Epithelial cell of esophagus (primary cell): ENCODE measurements around the gene SHANK2.

ENCODE experiments used
- DNase-seq: peaks from one replicate; pipeline ENCODE4 v3.0.0; 2010; ENCODE audit warnings: low read depth
- H3K4me3 ChIP-seq: 2 replicates; pipeline ENCODE4 v1.5.1; 2011; ENCODE audit warnings: mild to moderate bottlenecking, low read length, control low read depth
- TF ChIP-seq, protein P1 (sequence below): IDR thresholded peaks from 2 replicates; pipeline ENCODE4 v1.5.1; 2011; ENCODE audit warnings: low read depth, mild to moderate bottlenecking, low read length, control low read depth, inconsistent platforms; ENCODE audit not compliant: insufficient read depth; ENCODE audit errors: missing control alignments

SHANK2 gene

DNA sequence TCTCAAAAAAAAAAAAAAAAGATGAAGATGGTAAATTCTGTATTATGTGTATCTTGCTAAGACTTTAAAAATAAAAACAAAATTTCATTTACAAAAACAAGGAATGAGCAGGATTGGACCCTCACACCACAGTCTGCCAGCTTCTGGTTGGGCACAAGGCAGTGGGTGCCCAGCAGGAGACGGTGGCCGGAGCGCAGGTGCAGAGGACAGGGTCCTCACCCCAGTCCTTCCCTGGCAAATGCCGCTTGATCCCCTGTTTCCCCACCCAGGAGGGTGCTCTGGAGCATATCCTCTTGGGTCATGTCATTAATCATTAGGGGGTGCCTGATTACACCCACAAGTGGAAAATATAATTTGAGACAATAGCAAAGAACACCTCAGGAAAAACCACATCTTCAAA lies 31.2 kb downstream of the SHANK2 start:
- TF ChIP-seq, protein P1, sequence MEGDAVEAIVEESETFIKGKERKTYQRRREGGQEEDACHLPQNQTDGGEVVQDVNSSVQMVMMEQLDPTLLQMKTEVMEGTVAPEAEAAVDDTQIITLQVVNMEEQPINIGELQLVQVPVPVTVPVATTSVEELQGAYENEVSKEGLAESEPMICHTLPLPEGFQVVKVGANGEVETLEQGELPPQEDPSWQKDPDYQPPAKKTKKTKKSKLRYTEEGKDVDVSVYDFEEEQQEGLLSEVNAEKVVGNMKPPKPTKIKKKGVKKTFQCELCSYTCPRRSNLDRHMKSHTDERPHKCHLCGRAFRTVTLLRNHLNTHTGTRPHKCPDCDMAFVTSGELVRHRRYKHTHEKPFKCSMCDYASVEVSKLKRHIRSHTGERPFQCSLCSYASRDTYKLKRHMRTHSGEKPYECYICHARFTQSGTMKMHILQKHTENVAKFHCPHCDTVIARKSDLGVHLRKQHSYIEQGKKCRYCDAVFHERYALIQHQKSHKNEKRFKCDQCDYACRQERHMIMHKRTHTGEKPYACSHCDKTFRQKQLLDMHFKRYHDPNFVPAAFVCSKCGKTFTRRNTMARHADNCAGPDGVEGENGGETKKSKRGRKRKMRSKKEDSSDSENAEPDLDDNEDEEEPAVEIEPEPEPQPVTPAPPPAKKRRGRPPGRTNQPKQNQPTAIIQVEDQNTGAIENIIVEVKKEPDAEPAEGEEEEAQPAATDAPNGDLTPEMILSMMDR: no peak
- no peak overlapping the region for H3K4me3 ChIP-seq
- no peak for DNase-seq

GRCh38 chr11:71218789-71219499 lies 33.4 kb downstream of the SHANK2 start:
- DNase-seq: no peak

GRCh38 chr11:71215425-71215965 lies 36.9 kb downstream of the SHANK2 start:
- no peak overlapping the region for H3K4me3 ChIP-seq
- DNase-seq: no peak
- TF ChIP-seq, protein P1: no peak

More at GRCh38 chr11:71218789-71219499, 33.4 kb downstream of the SHANK2 start:
- no peak overlapping the region for H3K4me3 ChIP-seq
- TF ChIP-seq, protein P1: no peak

- TF ChIP-seq, protein P1: no peak
- DNase-seq: no peak
Measured at GRCh38 chr11:71214553-71215424, 37.6 kb downstream of the SHANK2 start.

GRCh38 chr11:71213696-71214552 lies 38.5 kb downstream of the SHANK2 start:
- H3K4me3 ChIP-seq: no peak overlapping the region
- DNase-seq: no peak
- TF ChIP-seq, protein P1: no peak

More at GRCh38 chr11:71214553-71215424, 37.6 kb downstream of the SHANK2 start:
- H3K4me3 ChIP-seq: no peak overlapping the region

DNA sequence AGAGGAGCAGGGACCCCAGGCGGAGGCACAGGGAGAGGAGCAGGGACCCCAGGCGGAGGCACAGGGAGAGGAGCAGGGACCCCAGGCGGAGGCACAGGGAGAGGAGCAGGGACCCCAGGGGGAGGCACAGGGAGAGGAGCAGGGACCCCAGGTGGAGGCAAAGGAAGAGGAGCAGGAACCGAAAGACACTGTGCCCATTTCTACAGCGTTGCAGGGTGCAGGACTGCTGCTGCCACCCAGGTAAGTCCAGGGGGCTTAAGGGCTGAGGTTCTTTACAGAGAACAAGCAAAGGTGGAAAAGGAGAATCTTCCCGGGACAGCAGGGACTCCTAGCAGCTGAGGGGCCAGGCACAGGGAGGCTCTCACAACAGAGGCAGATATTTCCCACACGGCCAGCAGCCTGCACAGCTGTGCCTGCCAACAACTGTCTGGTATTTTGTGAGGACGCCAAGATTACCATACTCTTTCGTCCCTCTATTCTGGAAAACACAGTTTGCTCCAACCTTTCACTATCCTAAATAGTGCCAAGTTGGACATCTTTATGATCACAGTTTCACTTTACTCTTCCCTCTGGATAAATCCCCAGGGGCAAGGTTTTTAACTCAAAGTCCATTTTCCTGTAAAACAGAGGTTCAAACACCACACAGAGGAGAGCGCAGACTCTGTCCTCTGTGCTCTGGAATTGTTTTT lies 39.4 kb downstream of the SHANK2 start:
- H3K4me3 ChIP-seq: no peak overlapping the region
- DNase-seq: no peak
- TF ChIP-seq, protein P1: no peak
